ENCODE results near the gene RAD51B.

DNA sequence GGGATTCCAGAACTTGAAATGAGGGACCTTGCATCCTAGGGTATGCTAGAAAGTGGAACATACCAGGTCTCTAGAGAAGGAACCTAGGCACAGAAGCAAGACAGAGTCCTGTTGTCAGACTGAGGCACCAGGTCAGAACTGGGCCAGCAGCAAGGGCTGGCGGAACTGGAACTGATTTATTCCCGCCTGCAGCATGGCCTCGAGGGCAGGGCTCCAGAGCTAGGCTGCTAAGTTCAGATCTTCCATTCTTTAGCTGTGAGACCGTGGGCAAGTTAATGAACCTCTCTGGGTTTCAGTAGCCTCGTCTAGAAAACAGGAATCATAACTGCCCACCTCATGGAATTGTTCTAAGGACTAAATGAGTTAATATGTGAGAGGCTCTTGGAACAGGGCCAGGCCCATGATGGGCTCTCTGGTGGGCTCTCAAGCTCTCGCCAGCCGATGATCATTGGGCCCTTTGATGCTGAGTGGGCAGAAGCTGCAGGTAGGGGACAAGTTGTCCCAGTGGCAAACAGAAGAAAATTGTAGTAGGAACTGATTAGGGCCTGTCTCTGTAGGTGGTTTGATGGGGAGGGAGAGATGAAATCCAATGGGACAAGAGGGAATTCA, 773.5 kb downstream of the RAD51B start:
- TF ChIP-seq ZNF266 (tag by site-specific recombination; IDR thresholded peaks at IDR 0.05; ENCODE audit: low read depth), result no peak
- TF ChIP-seq ZNF768 (tag by site-specific recombination; IDR thresholded peaks at IDR 0.05), result no peak
- no peak for TF ChIP-seq ZNF302 (tag by site-specific recombination; IDR thresholded peaks at IDR 0.05; ENCODE audit: low read depth)
- TF ChIP-seq ZBTB21 (tag by site-specific recombination; IDR thresholded peaks at IDR 0.05), result no peak
- TF ChIP-seq CTCF (tag by site-specific recombination; IDR thresholded peaks at IDR 0.05), result no peak
- TF ChIP-seq HOXA7 (CRISPR knock-in tag; IDR thresholded peaks at IDR 0.05; ENCODE audit: borderline replicate concordance), result no peak
- TF ChIP-seq REST (tag by site-specific recombination; IDR thresholded peaks at IDR 0.05), result no peak
- no peak for TF ChIP-seq SETDB1 (IDR thresholded peaks at IDR 0.05; ENCODE audit: insufficient read length, low read length)
- TF ChIP-seq ZEB2 (tag by site-specific recombination; IDR thresholded peaks at IDR 0.05), result no peak
- no peak for TF ChIP-seq ZNF175 (tag by site-specific recombination; IDR thresholded peaks at IDR 0.05)
- no peak for TF ChIP-seq ZBTB1 (tag by site-specific recombination; IDR thresholded peaks at IDR 0.05)
- no peak for TF ChIP-seq ZNF274 (IDR thresholded peaks at IDR 0.05; ENCODE audit: low read length)
- no peak for TF ChIP-seq ZNF274 (tag by site-specific recombination; IDR thresholded peaks at IDR 0.05; ENCODE audit: borderline replicate concordance)
- TF ChIP-seq ZNF561 (tag by site-specific recombination; IDR thresholded peaks at IDR 0.05; ENCODE audit: borderline replicate concordance), result no peak

Data from HEK293 (cell line).